Measurements from ENCODE around the gene SPEF2. TPM values are rescaled to one million over a fixed set of nuclear protein-coding genes. Genes with fewer than 3 reads are reported as not detected.

SPEF2 gene
- total and polyA plus RNA-seq, 2 of the 13 experiments (the other 11 are each of a cell fraction or from before 2014, with no cell fraction given) = 1.5 to 2.3 TPM

GRCh38 chr5:35608881-35609779 lies 8.5 kb upstream of the SPEF2 start:
- ChIA-PET CTCF (ENCODE audit: low intra/inter-chr PET ratio, low total read pairs) (no interaction called here), POLR2A (no interaction called here)
- H3K4me1 ChIP-seq (ENCODE audit: insufficient read depth, low read length) = no peaks in the 10 kb centered on the region
- no peaks in the 10 kb centered on the region for H3K36me3 ChIP-seq (replicated peaks in 1 of 2; ENCODE audit: control insufficient read depth in 1 of 2, insufficient read depth in 2 of 2, low read length in 2 of 2)
- no peaks in the 10 kb centered on the region for H3K9me3 ChIP-seq (ENCODE audit: low read length)
- no peak overlapping the region for H3K4me2 ChIP-seq (ENCODE audit: low read depth, low read length)
- 23% methylated on average over 5 of the region's 5 CpGs for WGBS (ENCODE audit: low lambda C conversion rate)
- ATAC-seq = no peak
- H2AFZ ChIP-seq (ENCODE audit: low read length) = no peak overlapping the region
- intact Hi-C loops (cut with micrococcal nuclease; ENCODE audit: unreplicated experiment) = no loop called here
- DNase-seq (ENCODE audit: low spot score) = no peak
- no peaks in the 10 kb centered on the region for H4K20me1 ChIP-seq (ENCODE audit: insufficient read depth, low read length)
- H3K79me2 ChIP-seq (ENCODE audit: insufficient read depth, low read length) = no peaks in the 10 kb centered on the region
- no TSS peak for BruUV-seq (replicated peaks)
- no peak overlapping the region for H3K27ac ChIP-seq (ENCODE audit: extremely low read length, insufficient read depth, low read length)
- FAIRE-seq = no peak
- no peaks in the 10 kb centered on the region for H3K27me3 ChIP-seq (ENCODE audit: control insufficient read depth in 1 of 2, insufficient read depth in 2 of 2, low read length in 2 of 2)
- H3K9ac ChIP-seq (ENCODE audit: insufficient read depth, low read depth, low read length) = no peak overlapping the region
- TF ChIP-seq RFXANK (CRISPR knock-in tag; IDR thresholded peaks at IDR 0.05) = no peak
- H3K4me3 ChIP-seq (replicated peaks in 1 of 3; ENCODE audit: insufficient read depth in 1 of 3, low read depth in 2 of 3, low read length in 3 of 3) = no peak overlapping the region
- in situ Hi-C loops (cut with HindIII; ENCODE audit: extremely low pct_ligation_motif_present, low pct_unique_long_range_greater_than_20kb) = loop anchor here (25.0 kb wide), 1 partner anchor 372 kb away; the partner anchor contains the start of gene PRLR

- FAIRE-seq (no peak), DNase-seq (ENCODE audit: low spot score) (no peak), ATAC-seq (no peak)
- no TSS peak for BruUV-seq (replicated peaks)
- H3K27me3 ChIP-seq (ENCODE audit: control insufficient read depth in 1 of 2, insufficient read depth in 2 of 2, low read length in 2 of 2) = no peaks in the 10 kb centered on the region
- H3K79me2 ChIP-seq (ENCODE audit: insufficient read depth, low read length) = no peaks in the 10 kb centered on the region
- H3K4me3 ChIP-seq (replicated peaks in 1 of 3; ENCODE audit: insufficient read depth in 1 of 3, low read depth in 2 of 3, low read length in 3 of 3) = peak overlapping the region in 2 of 3 experiments; percentile 92 to 96; a peak in 3 of 6 replicates
- H4K20me1 ChIP-seq (ENCODE audit: insufficient read depth, low read length) = no peaks in the 10 kb centered on the region
- ChIA-PET CTCF (ENCODE audit: low intra/inter-chr PET ratio, low total read pairs) (interaction anchor here (1.7 kb wide), 1 partner anchor 309 kb away, joined by 10 read pairs; no protein-coding TSS in a partner anchor), POLR2A (no interaction called here)
- H3K4me1 ChIP-seq (ENCODE audit: insufficient read depth, low read length) = peaks cover 13% of the 10 kb centered on the region
- no peaks in the 10 kb centered on the region for H3K36me3 ChIP-seq (replicated peaks in 1 of 2; ENCODE audit: control insufficient read depth in 1 of 2, insufficient read depth in 2 of 2, low read length in 2 of 2)
- in situ Hi-C loops (cut with HindIII; ENCODE audit: extremely low pct_ligation_motif_present, low pct_unique_long_range_greater_than_20kb) = loop anchor here (25.0 kb wide), 1 partner anchor 380 kb away; the partner anchor contains the start of gene PRLR
- H3K9me3 ChIP-seq (ENCODE audit: low read length) = no peaks in the 10 kb centered on the region
- WGBS (ENCODE audit: low lambda C conversion rate) = 27% methylated on average over 3 of the region's 3 CpGs
- intact Hi-C loops (cut with micrococcal nuclease; ENCODE audit: unreplicated experiment) = loop anchor here (1.0 kb wide), 1 partner anchor 309 kb away; no protein-coding TSS in a partner anchor
- no peak overlapping the region for H3K27ac ChIP-seq (ENCODE audit: extremely low read length, insufficient read depth, low read length)
- H3K9ac ChIP-seq (ENCODE audit: insufficient read depth, low read depth, low read length) = no peak overlapping the region
- peak overlapping the region; percentile 89 for H3K4me2 ChIP-seq (ENCODE audit: low read depth, low read length)
- H2AFZ ChIP-seq (ENCODE audit: low read length) = peak overlapping the region; percentile 58
- TF ChIP-seq NFE2L2 (IDR thresholded peaks at IDR 0.05; ENCODE audit: low read length) = no peak
- TF ChIP-seq FOXO4 (CRISPR knock-in tag; conservative IDR thresholded peaks at IDR 0.05) = no peak
- TF ChIP-seq ZNF761 (CRISPR knock-in tag; conservative IDR thresholded peaks at IDR 0.05) = no peak
- TF ChIP-seq ZNF33B (CRISPR knock-in tag; IDR thresholded peaks at IDR 0.05) = no peak
- TF ChIP-seq ZNF354B (CRISPR knock-in tag; IDR thresholded peaks at IDR 0.05) = no peak
- TF ChIP-seq SALL1 (CRISPR knock-in tag; IDR thresholded peaks at IDR 0.05) = no peak
- no peak for TF ChIP-seq XRCC5 (optimal IDR thresholded peaks at IDR 0.05; ENCODE audit: low read length)
- TF ChIP-seq NR2C2 (CRISPR knock-in tag; IDR thresholded peaks at IDR 0.05; ENCODE audit: borderline replicate concordance) = 0 out of 2 replicates have a peak, but pooled peaks have one; percentile 3
- TF ChIP-seq BCL6 (CRISPR knock-in tag; IDR thresholded peaks at IDR 0.05) = no peak
- peak; percentile 68 for TF ChIP-seq HNRNPK (IDR thresholded peaks at IDR 0.05; ENCODE audit: low read depth, low read length, poor library complexity, severe bottlenecking)
- 0 out of 2 replicates have a peak, but pooled peaks have one; percentile 10 for TF ChIP-seq ZSCAN21 (CRISPR knock-in tag; IDR thresholded peaks at IDR 0.05; ENCODE audit: borderline replicate concordance)
- TF ChIP-seq ZNF782 (CRISPR knock-in tag; IDR thresholded peaks at IDR 0.05; ENCODE audit: borderline replicate concordance) = no peak
- TF ChIP-seq ZNF512 (CRISPR knock-in tag; IDR thresholded peaks at IDR 0.05) = peak; percentile 88
- TF ChIP-seq KDM2A (CRISPR knock-in tag; IDR thresholded peaks at IDR 0.05; ENCODE audit: borderline replicate concordance, low read depth) = no peak
These were observed 616 bp upstream of the SPEF2 start for GRCh38 chr5:35617060-35617434.
